OCI-M1 (cell line): ENCODE data around the gene DGKZ.

Experiments
- DNase-seq: peaks from one replicate; lab custom pipeline; 2025; lab: John Stamatoyannopoulos, UW

Gene DGKZ

GRCh38 chr11:46393759-46394158 lies 46.5 kb downstream of the DGKZ start:
- no peak for DNase-seq

GRCh38 chr11:46397526-46397925 lies 50.3 kb downstream of the DGKZ start:
- DNase-seq: no peak

- no peak for DNase-seq
Observed at GRCh38 chr11:46402957-46403902, 56.0 kb downstream of the DGKZ start.

- DNase-seq: no peak
Observed at GRCh38 chr11:46404476-46405017, 57.3 kb downstream of the DGKZ start.

- DNase-seq: no peak
Observed at GRCh38 chr11:46407635-46408034, 60.4 kb downstream of the DGKZ start.

- DNase-seq: no peak
Observed at GRCh38 chr11:46408407-46408986, 61.2 kb downstream of the DGKZ start.

- no peak for DNase-seq
Observed at GRCh38 chr11:46410021-46410420, 62.8 kb downstream of the DGKZ start.

- no peak for DNase-seq
Observed at GRCh38 chr11:46413760-46414465, 66.7 kb downstream of the DGKZ start.

- no peak for DNase-seq
Observed at GRCh38 chr11:46414466-46414796, 67.2 kb downstream of the DGKZ start.

GRCh38 chr11:46414879-46415278 lies 67.6 kb downstream of the DGKZ start:
- no peak for DNase-seq

GRCh38 chr11:46417711-46418110 lies 70.4 kb downstream of the DGKZ start:
- DNase-seq: no peak

- no peak for DNase-seq
Observed at GRCh38 chr11:46418751-46419150, 71.5 kb downstream of the DGKZ start.

- DNase-seq: no peak
Observed at GRCh38 chr11:46420513-46420912, 73.2 kb downstream of the DGKZ start.

- DNase-seq: no peak
Observed at GRCh38 chr11:46421257-46421880, 74.1 kb downstream of the DGKZ start.

GRCh38 chr11:46422588-46422987 lies 75.3 kb downstream of the DGKZ start:
- DNase-seq: no peak

- no peak for DNase-seq
Observed at GRCh38 chr11:46426233-46426991, 79.1 kb downstream of the DGKZ start.

- no peak for DNase-seq
Observed at GRCh38 chr11:46427364-46427763, 80.1 kb downstream of the DGKZ start.

GRCh38 chr11:46429717-46430116 lies 82.5 kb downstream of the DGKZ start:
- DNase-seq: no peak
